ENCODE results near the gene TP53BP2. TPM values are rescaled to one million over a fixed set of nuclear protein-coding genes. Genes with fewer than 3 reads are reported as not detected.

Gene TP53BP2
- total and polyA plus RNA-seq, 10 of the 15 experiments (the other 5 are each of a cell fraction or from before 2014, with no cell fraction given): 1.6 to 13.7 (median 5.6) TPM

- TF ChIP-seq NKRF (conservative IDR thresholded peaks at IDR 0.05): peak; percentile 67
- no peak for TF ChIP-seq ZNF274 (IDR thresholded peaks at IDR 0.05; ENCODE audit: insufficient read depth, insufficient read length)
- TF ChIP-seq CEBPZ (IDR thresholded peaks at IDR 0.05; ENCODE audit: low read depth, low read length): no peak
- TF ChIP-seq EP300 (IDR thresholded peaks at IDR 0.05; ENCODE audit: borderline replicate concordance in 1 of 2, control insufficient read depth in 1 of 2, low read depth in 2 of 2, low read length in 2 of 2): 0 out of 4 replicates have a peak, but pooled peaks of 1 of the 2 experiments have one; percentile 21
- TF ChIP-seq FOXM1 (IDR thresholded peaks at IDR 0.05; ENCODE audit: low read depth, low read length): no peak
- TF ChIP-seq STAT1 (conservative IDR thresholded peaks at IDR 0.05): no peak
- TF ChIP-seq KLF5 (IDR thresholded peaks at IDR 0.05; ENCODE audit: partially characterized antibody): no peak
- peak; percentile 43; the same call in 1 of the 2 replicates for TF ChIP-seq LARP7 (IDR thresholded peaks at IDR 0.05)
- TF ChIP-seq CUX1 (IDR thresholded peaks at IDR 0.05; ENCODE audit: insufficient replicate concordance, low read depth, low read length): no peak
- TF ChIP-seq NFYB (IDR thresholded peaks at IDR 0.05; ENCODE audit: insufficient read depth, low read depth, low read length): no peak
- TF ChIP-seq NR2C1 (IDR thresholded peaks at IDR 0.05): no peak
- no peak for TF ChIP-seq E2F8 (IDR thresholded peaks at IDR 0.05; ENCODE audit: low read depth, partially characterized antibody)
These were observed at the start of gene TP53BP2 (continued) for GRCh38 chr1:223845810-223846682.

All from GM12878 (cell line).